Glutamatergic neuron (in vitro differentiated cells): ENCODE results near the gene PRODH2. TPM values are rescaled to one million over a fixed set of nuclear protein-coding genes. Genes with fewer than 3 reads are reported as not detected.

Experiments used
- DNase-seq: peaks from one replicate; pipeline ENCODE4 v3.0.0; 2022
- H3K27ac Mint-ChIP-seq: one replicate; pipeline ENCODE4 v1.8.0; 2020; ENCODE audit warnings: mild to moderate bottlenecking, mixed read lengths, inconsistent platforms; ENCODE audit not compliant: unreplicated experiment
- H3K27me3 Mint-ChIP-seq: one replicate; pipeline ENCODE4 v1.8.0; 2020; ENCODE audit warnings: mild to moderate bottlenecking, moderate library complexity, mixed read lengths, inconsistent platforms; ENCODE audit not compliant: unreplicated experiment
- H3K36me3 Mint-ChIP-seq: one replicate; pipeline ENCODE4 v1.8.0; 2020; ENCODE audit warnings: mild to moderate bottlenecking, mixed read lengths, inconsistent platforms; ENCODE audit not compliant: unreplicated experiment
- H3K4me1 Mint-ChIP-seq: one replicate; pipeline ENCODE4 v1.8.0; 2020; ENCODE audit warnings: mild to moderate bottlenecking, low read depth, mixed read lengths, inconsistent platforms; ENCODE audit not compliant: unreplicated experiment
- H3K4me3 Mint-ChIP-seq: one replicate; pipeline ENCODE4 v1.8.0; 2020; ENCODE audit warnings: mild to moderate bottlenecking, mixed read lengths, inconsistent platforms; ENCODE audit not compliant: unreplicated experiment
- H3K9me3 Mint-ChIP-seq: one replicate; pipeline ENCODE4 v1.8.0; 2020; ENCODE audit warnings: mild to moderate bottlenecking, moderate library complexity, mixed read lengths, inconsistent platforms; ENCODE audit not compliant: unreplicated experiment
- CTCF ChIP-seq: fragments of 200-600 bp; sonication (generic); IDR thresholded peaks from one replicate; pipeline ENCODE4 v1.5.0; 2021; ENCODE audit not compliant: partially characterized antibody, unreplicated experiment
- total RNA-seq: library from RNA; stranded (reverse); fragmentation: NEBNext Ultra II Directional; extraction: Animal tissue kit (Norgen Biotek cat#: 25700); gene quantifications from one replicate; pipeline ENCODE4 v1.2.1, GENCODE V29; 2021; ENCODE audit not compliant: unreplicated experiment

Gene PRODH2
- total RNA-seq, 1 donor from 2014 or later, result 0.64 TPM

DNA sequence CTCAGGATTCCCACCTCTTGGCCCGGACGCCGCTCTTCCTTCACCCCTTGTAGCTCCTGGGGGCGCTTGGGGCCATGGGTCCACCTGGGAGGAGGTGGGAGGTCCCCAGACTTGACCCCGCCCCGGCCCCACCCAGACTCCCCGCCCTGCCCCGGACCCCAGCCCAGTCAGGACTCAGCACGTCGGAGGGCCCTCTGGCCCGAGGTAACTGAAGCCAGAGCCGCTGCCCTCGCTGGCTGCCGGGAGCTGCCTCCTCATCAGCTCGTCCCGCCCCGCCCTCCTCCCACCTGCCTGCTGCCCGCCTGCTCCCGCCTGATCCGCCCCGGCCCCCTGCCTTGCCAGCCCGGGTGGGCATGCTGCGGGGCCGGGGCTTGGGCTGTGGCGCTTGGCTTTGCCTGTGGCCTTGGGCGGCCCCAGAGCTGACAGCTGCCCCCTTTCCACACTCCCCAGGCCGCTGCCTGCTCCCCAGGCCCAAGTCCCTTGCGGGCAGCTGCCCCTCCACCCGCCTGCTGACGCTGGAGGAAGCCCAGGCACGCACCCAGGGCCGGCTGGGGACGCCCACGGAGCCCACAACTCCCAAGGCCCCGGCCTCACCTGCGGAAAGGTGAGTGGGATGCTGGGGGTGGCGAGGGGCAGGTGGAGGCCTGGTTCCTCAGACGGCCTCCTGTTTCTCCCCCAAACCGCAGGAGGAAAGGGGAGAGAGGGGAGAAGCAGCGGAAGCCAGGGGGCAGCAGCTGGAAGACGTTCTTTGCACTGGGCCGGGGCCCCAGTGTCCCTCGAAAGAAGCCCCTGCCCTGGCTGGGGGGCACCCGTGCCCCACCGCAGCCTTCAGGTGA is 27.9 kb downstream of the PRODH2 start:
- Mint-ChIP-seq H3K9me3 (peaks cover 7% of the 10 kb centered on the region), H3K4me3 (no peak overlapping the region), H3K27me3 (peaks cover 11% of the 10 kb centered on the region), H3K36me3 (peaks cover 5% of the 10 kb centered on the region), H3K27ac (no peak overlapping the region), H3K4me1 (peaks cover 6% of the 10 kb centered on the region)
- no peak for TF ChIP-seq CTCF
- no peak for DNase-seq

DNA sequence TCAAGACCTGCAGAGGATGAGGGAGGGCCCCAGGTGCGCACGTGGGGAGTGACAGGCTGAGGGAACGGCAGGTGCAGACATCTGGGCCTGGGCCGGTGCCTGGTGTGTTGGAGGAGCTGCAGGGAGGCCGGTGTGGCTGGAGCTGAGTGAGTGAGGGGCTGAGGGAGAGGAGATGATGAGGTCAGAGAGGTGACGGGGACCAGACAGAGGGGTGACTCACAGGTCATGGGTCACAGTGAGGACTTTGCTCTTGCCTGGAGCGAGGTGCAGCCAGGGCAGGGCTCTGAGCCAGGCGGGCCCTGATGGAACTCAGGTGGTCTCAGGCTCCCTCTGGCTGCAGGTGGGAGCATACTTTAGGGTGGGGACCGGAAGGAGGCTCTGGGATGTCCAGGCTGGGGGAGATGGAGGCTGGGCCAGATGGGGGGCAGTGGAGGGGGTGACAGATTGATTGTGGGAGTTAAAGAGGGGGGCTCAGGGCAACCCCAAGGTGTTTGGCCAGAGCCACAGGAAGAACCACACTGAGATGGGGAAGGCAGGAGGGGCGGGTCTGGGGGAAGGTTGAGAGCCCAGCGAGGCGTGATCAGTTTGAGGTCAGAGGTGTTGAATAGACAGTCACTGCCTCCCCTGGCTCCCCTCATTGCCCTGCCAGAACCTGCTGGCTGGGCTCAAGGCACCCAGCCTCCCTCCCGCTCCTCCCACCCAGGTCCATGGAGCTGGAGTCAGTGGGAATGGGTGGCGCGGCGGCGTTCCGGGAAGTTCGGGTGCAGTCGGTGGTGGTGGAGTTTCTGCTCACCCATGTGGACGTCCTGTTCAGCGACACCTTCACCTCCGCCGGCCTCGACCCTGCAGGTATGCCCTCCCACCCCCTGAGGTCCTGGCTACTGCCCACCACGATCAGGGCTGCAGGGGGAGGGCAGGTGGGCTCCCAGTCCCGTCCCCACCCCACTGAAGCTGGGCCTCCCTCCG is 28.9 kb downstream of the PRODH2 start:
- Mint-ChIP-seq H3K4me1 (peaks cover 6% of the 10 kb centered on the region), H3K9me3 (peaks cover 7% of the 10 kb centered on the region), H3K27ac (no peak overlapping the region), H3K27me3 (peaks cover 10% of the 10 kb centered on the region), H3K36me3 (peaks cover 5% of the 10 kb centered on the region), H3K4me3 (no peak overlapping the region)
- TF ChIP-seq CTCF, result no peak
- no peak for DNase-seq

DNA sequence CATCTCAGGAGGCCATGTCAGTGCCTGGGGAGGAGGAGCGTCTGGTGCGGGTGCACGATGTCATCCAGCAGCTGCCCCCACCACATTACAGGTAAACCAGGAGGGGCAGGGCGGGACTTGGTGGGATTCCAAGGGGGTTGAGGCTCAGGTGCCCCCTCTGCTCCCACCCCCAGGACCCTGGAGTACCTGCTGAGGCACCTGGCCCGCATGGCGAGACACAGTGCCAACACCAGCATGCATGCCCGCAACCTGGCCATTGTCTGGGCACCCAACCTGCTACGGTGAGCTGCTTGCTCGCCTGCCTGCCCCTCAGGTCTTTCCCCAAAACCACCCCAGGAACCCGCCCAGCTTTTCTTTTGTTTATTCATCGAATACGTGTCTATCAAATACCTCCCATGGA is 30.1 kb downstream of the PRODH2 start:
- Mint-ChIP-seq H3K4me3 (no peak overlapping the region), H3K27ac (no peak overlapping the region), H3K27me3 (peaks cover 8% of the 10 kb centered on the region)

GRCh38 chr19:35781650-35782049 is 31.0 kb downstream of the PRODH2 start:
- Mint-ChIP-seq H3K27me3 (peaks cover 15% of the 10 kb centered on the region), H3K9me3 (peaks cover 9% of the 10 kb centered on the region), H3K27ac (no peak overlapping the region), H3K4me3 (no peak overlapping the region), H3K4me1 (peaks cover 13% of the 10 kb centered on the region), H3K36me3 (peaks cover 10% of the 10 kb centered on the region)
- no peak for TF ChIP-seq CTCF
- DNase-seq, result no peak

More for the DNA sequence above, 30.1 kb downstream of the PRODH2 start:
- no peak for DNase-seq
- peaks cover 5% of the 10 kb centered on the region for H3K9me3 Mint-ChIP-seq
- TF ChIP-seq CTCF, result no peak
- H3K4me1 Mint-ChIP-seq, result peaks cover 6% of the 10 kb centered on the region
- peaks cover 5% of the 10 kb centered on the region for H3K36me3 Mint-ChIP-seq

DNA sequence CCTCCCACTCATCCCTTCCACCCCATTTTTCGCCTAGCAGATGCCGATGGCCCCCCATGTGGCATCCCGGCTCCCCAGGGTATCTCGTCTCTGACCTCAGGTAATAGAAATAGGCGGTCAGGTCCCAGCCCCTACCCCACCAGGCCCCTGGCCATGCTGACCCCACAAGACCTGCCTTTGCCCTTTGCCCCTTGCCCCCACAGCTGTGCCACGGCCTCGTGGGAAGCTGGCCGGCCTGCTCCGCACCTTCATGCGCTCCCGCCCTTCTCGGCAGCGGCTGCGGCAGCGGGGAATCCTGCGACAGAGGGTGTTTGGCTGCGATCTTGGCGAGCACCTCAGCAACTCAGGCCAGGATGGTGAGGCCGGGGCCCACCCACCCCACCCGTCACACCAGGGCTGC is 31.9 kb downstream of the PRODH2 start:
- no peak overlapping the region for H3K4me3 Mint-ChIP-seq
- peaks cover 15% of the 10 kb centered on the region for H3K4me1 Mint-ChIP-seq
- DNase-seq, result no peak
- peaks cover 19% of the 10 kb centered on the region for H3K27me3 Mint-ChIP-seq
- peaks cover 10% of the 10 kb centered on the region for H3K9me3 Mint-ChIP-seq
- no peak overlapping the region for H3K27ac Mint-ChIP-seq
- peaks cover 8% of the 10 kb centered on the region for H3K36me3 Mint-ChIP-seq
- TF ChIP-seq CTCF, result no peak
